Renal cortical epithelial cell (primary cell): ENCODE results near the gene PPP1CA. TPM values are rescaled to one million over a fixed set of nuclear protein-coding genes. Genes with fewer than 3 reads are reported as not detected.

Experiments
- DNase-seq: peaks from one replicate; pipeline ENCODE4 v3.0.0-alpha.2; 2011; ENCODE audit warnings: low read depth
- total RNA-seq: library from RNA; depleted of rRNA; stranded (reverse); fragments of >200 nt; gene quantifications from 2 replicates; pipeline ENCODE4 v1.2.3, GENCODE V29; 2014

PPP1CA gene
- total RNA-seq, 1 donor from 2014 or later, result 171 TPM

- peak; percentile 79 for DNase-seq
Measured at GRCh38 chr11:67351275-67352005, 50.2 kb downstream of the PPP1CA start.

- DNase-seq, result no peak
Measured at GRCh38 chr11:67349928-67350465, 51.7 kb downstream of the PPP1CA start.

GRCh38 chr11:67349457-67349856 lies 52.2 kb downstream of the PPP1CA start:
- DNase-seq, result no peak

GRCh38 chr11:67349036-67349435 lies 52.6 kb downstream of the PPP1CA start:
- DNase-seq, result no peak

Other genes starting within 250 kb of the PPP1CA start
- gene GRK2, start 135.4 kb downstream of the PPP1CA start, total RNA-seq, result 32.3 and 71.8 TPM in 2 replicates
- 29.0 and 38.9 TPM in 2 replicates for gene ANKRD13D, start 112.6 kb downstream of the PPP1CA start, total RNA-seq
- gene SSH3, start 98.3 kb downstream of the PPP1CA start, total RNA-seq, result 44.1 and 70.2 TPM in 2 replicates
- 43.9 and 61.6 TPM in 2 replicates for gene POLD4, start 48.3 kb downstream of the PPP1CA start, total RNA-seq
- gene CLCF1, start 28.3 kb downstream of the PPP1CA start, total RNA-seq, result 13.9 and 22.7 TPM in 2 replicates
- gene RAD9A, start 9.9 kb downstream of the PPP1CA start, total RNA-seq, result 5.9 and 8.9 TPM in 2 replicates
- not detected in 2 replicates for gene TBC1D10C, start 2.2 kb upstream of the PPP1CA start, total RNA-seq
- gene CARNS1, start 13.8 kb upstream of the PPP1CA start, total RNA-seq, result 0.20 TPM in 1 of 2 replicates, not detected in the other
- 25.5 and 51.7 TPM in 2 replicates for gene RPS6KB2, start 26.6 kb upstream of the PPP1CA start, total RNA-seq
- gene PTPRCAP, start 35.8 kb upstream of the PPP1CA start, total RNA-seq, result 0.17 and 0.85 TPM in 2 replicates
- 115 and 197 TPM in 2 replicates for gene CORO1B, start 41.6 kb upstream of the PPP1CA start, total RNA-seq
- gene GPR152, start 50.9 kb upstream of the PPP1CA start, total RNA-seq, result not detected in 2 replicates
- gene CABP4, start 53.5 kb upstream of the PPP1CA start, total RNA-seq, result not detected in 2 replicates
- gene TMEM134, start 67.4 kb upstream of the PPP1CA start, total RNA-seq, result 32.5 and 65.7 TPM in 2 replicates
- 53.2 and 56.8 TPM in 2 replicates for gene AIP, start 81.2 kb upstream of the PPP1CA start, total RNA-seq
- 46.9 and 151 TPM in 2 replicates for gene PITPNM1, start 103.5 kb upstream of the PPP1CA start, total RNA-seq
- 34.4 and 90.4 TPM in 2 replicates for gene CDK2AP2, start 106.3 kb upstream of the PPP1CA start, total RNA-seq
- gene CABP2, start 121.6 kb upstream of the PPP1CA start, total RNA-seq, result not detected in 2 replicates
- 1,794 and 3,608 TPM in 2 replicates for gene GSTP1, start 182.0 kb upstream of the PPP1CA start, total RNA-seq
- gene NDUFV1, start 205.1 kb upstream of the PPP1CA start, total RNA-seq, result 184 and 192 TPM in 2 replicates
- gene NUDT8, start 228.1 kb upstream of the PPP1CA start, total RNA-seq, result 3.9 and 8.2 TPM in 2 replicates
- not detected in 2 replicates for gene TBX10, start 237.9 kb upstream of the PPP1CA start, total RNA-seq
- gene ACY3, start 248.9 kb upstream of the PPP1CA start, total RNA-seq, result 0.10 and 0.17 TPM in 2 replicates